ENCODE measurements around the gene GLTPD2.
"Not testable (repeated sequence)": the region's sequence is repeated elsewhere in the genome, so short reads cannot be mapped to it uniquely, and the experiment has no call there.

GLTPD2 gene

DNA sequence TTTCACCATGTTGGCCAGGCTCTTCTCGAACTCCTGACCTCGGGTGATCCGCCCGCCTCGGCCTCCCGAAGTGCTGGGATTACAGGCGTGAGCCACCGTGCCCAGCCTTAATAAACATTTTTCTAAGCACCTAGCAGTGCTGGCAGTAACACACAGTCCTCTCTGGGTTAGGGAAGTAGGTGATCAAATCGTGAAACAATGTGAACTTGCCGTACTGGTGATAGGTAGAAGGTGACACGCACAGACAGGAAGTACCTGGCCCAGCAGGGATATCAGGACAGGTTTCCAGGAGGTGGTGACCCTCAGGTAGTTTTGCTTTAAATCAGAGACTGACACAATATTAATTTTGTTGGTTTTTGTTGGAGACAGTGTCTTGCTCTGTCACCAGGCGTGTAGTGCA lies 22.7 kb downstream of the GLTPD2 start:
- DNase-seq: no peak

DNA sequence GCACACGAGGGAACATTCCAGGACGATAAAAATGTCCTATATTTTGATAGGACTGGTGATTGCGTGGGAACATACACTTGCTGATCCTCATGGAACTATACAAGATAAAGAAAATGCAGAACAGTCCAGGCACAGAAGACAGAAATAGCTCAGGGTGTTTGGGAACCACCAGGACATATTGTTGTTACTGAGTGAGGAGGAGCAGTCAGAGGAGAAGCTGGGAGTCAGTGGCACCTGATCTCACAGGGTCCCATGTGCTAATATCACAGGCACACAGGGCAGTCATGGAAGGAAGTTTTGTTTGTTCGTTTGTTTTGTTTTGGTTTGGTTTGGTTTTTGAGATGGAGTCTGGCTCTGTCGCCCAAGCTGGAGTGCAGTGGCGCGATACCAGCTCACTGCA lies 23.9 kb downstream of the GLTPD2 start:
- no peak for DNase-seq

- no peak for DNase-seq
These were observed 26.4 kb downstream of the GLTPD2 start for GRCh38 chr17:4815043-4815675.

GRCh38 chr17:4816826-4817225 lies 28.1 kb downstream of the GLTPD2 start:
- no peak for DNase-seq

- DNase-seq: no peak
These were observed 29.5 kb downstream of the GLTPD2 start for GRCh38 chr17:4818276-4818675.

DNA sequence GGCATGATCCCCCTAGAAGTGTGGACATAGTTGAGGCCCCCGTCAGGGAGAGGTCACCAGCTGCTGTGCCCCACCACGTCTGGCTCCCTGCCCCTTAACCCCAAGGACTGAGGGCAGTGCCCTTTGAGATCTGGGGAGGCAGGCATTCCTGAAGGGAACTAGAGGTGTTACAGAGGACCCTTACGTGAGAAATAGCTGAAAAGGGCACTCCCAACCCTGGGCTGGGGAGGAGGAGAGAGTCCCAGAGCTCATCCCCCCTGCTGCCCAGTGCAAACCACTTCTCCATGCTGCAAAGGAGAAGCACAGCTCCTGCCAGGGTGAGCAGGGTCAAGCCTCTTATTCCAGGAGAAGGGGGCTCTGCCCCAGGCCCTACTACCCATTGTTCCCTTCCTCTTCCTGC lies 34.1 kb downstream of the GLTPD2 start:
- DNase-seq: no peak

DNA sequence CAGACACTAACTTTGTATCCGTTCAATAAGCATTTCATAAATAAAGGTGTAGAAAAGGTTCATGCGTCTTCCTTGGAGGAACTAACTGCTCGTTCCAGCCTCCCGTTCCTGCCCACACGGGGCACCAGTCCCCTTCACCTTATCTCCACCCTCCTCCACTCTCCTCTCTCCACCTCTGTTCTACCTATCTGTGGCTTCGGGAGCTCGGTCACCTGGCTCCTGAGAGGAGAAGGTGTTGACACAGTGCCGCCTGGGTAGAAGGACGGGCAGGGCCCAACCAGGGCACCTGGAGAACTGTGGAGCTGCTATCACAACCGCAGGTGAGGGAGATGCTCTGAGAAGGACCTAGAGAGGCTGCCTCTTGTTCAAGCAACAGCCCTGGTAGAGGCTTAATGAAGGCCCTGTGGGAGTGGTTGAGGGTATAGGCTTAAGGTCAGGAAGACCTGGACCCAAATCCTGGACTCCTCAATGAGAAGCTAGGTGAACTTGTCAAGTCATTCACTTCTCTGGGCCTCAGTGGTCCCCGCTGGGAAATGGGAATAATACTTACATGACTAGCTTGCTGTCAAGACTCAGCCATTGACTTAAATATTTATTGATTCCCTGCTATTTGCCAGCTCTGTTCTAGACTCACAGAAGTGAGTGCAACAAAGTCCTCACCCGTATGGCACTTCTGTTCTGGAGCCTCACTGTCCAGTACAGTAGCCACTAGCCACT lies 34.8 kb downstream of the GLTPD2 start:
- DNase-seq: no peak

DNA sequence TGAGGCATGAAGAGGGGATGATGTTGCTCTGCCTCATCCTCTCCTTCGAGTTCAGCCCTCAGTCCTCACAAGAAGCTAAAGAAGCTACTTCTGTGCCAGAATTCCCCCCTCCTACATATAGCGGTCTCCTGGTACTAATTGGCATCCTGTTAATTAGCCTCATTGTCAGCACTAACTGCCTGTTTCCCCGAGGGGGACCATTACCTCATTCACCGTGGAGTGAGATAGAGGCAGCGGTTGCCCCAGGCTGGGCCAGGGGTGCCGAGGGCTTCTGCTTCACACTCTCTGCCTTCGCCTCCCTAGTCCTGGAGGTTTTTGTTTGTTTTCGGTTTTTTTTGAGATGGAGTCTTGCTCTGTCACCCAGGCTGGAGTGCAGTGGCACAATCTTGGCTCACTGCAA lies 38.6 kb downstream of the GLTPD2 start:
- DNase-seq: no peak

GRCh38 chr17:4832829-4833177 lies 44.0 kb downstream of the GLTPD2 start:
- not testable (repeated sequence) for DNase-seq

DNA sequence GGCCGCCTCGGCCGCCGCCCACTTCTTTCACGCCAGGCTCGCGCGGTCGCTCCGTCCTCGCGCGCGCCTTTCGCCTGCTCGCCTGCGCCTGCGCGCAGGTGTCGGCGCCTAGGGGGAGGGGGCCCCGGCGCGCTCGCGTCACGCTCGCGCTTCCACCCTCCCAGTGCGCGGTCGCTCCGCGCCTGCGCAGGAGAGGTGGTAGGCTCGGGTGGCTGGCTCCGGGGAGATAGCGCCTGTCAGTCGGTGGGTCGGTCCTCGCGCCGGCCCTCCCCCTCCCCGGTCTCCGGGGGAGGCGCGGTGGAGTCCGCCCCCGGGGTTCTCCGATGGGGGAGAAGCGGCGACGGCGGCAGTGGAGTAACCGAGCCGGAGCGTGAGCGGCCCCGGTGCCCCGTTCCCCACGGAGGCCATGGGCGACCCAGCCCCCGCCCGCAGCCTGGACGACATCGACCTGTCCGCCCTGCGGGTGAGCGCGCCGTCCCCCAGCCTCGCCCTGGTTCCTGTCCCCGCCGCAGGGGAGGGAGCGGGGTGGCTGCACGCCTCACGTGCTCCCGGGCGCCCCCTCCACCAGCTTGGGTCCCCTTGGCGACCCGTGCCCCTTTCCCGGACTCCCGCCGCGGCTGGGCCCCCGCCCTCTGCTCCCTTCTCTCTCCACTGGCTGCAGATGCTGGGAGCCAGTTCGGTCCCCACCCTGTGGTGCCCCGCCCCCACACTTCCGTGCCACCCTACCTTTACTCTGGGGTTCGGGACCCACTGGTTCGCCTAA lies 44.6 kb downstream of the GLTPD2 start, which contains the start of gene MINK1:
Gene MINK1, plus strand, starts transcription at position 163 of the 763 bp plus-strand sequence. Its CDS starts 244 bp downstream, at position 407.
- DNase-seq: peak; percentile 35

GRCh38 chr17:4833941-4834680 lies 45.3 kb downstream of the GLTPD2 start:
- no peak for DNase-seq

- DNase-seq: no peak
These were observed 45.9 kb downstream of the GLTPD2 start for GRCh38 chr17:4834681-4835020.

GRCh38 chr17:4836221-4836620 lies 47.5 kb downstream of the GLTPD2 start:
- no peak for DNase-seq

- DNase-seq: no peak
These were observed 48.9 kb downstream of the GLTPD2 start for GRCh38 chr17:4837471-4838308.

DNA sequence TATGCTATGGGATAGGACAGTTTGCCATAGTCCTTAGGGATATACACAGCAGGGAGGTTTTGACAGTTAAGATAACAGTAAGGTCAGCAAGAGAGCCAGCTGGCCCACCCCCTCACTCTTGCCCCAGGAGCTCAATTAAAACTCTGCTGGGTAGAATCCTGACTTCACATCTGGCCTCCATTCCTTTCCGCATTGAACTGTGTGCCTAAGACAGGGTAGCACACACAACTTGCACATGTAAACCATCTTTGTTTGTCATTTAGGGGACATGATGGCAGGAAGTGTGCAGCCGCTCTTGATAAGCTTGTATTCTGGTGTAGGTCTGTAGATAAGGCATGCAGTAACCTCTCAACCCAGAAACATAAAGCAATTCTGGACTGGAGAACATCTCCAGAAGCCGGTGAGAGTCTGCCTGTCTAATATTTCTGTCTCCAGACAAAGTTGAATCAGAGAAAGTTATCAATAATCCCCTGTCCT lies 49.6 kb downstream of the GLTPD2 start:
- DNase-seq: no peak

GRCh38 chr17:4839221-4839620 lies 50.5 kb downstream of the GLTPD2 start:
- DNase-seq: no peak

All from cortex of kidney (tissue), 1 donor.